Caki2 (cell line): ENCODE results near the gene RANBP1. TPM values are rescaled to one million over a fixed set of nuclear protein-coding genes. Genes with fewer than 3 reads are reported as not detected.
"Not testable (repeated sequence)": the region's sequence is repeated elsewhere in the genome, so short reads cannot be mapped to it uniquely, and the experiment has no call there.

Experiments used
- DNase-seq: peaks from one replicate; pipeline ENCODE4 v3.0.0-alpha.2; 2015; ENCODE audit warnings: low read depth
- in situ Hi-C: cut with HindIII; loops from 2 replicates; pipeline ENCODE4 v1.10.0; 2016; ENCODE audit warnings: low sequenced_read_pairs, low pct_unique_long_range_greater_than_20kb, mixed read lengths
- total RNA-seq: library from RNA; depleted of rRNA; stranded (reverse); fragments of >200 nt; shearing (Covaris generic); gene quantifications from 2 replicates; pipeline ENCODE4 v1.2.3, GENCODE V29; 2014; ENCODE audit warnings: low replicate concordance; rRNA removed

Gene RANBP1
- total RNA-seq = 816 and 890 TPM in 2 replicates

GRCh38 chr22:20115691-20116375 is at the start of gene RANBP1:
RANBP1 (plus strand) TSS chr22:20116104; CDS start chr22:20116185, 81 bp downstream.
- no peak for DNase-seq
- in situ Hi-C loops = no loop called here

GRCh38 chr22:20066617-20067383 is 49.1 kb upstream of the RANBP1 start:
- in situ Hi-C loops = no loop called here
- DNase-seq = no peak

- in situ Hi-C loops, DNase-seq: not testable (repeated sequence)
Observed at GRCh38 chr22:20067384-20067682, 48.6 kb upstream of the RANBP1 start.

GRCh38 chr22:20068640-20069039 is 47.3 kb upstream of the RANBP1 start:
- in situ Hi-C loops = no loop called here
- DNase-seq = no peak

GRCh38 chr22:20069331-20070042 is 46.4 kb upstream of the RANBP1 start:
- in situ Hi-C loops = no loop called here
- no peak for DNase-seq

- in situ Hi-C loops = no loop called here
- no peak for DNase-seq
Observed at GRCh38 chr22:20071524-20071972, 44.4 kb upstream of the RANBP1 start.

- in situ Hi-C loops = no loop called here
- DNase-seq = no peak
Observed at GRCh38 chr22:20076627-20077172, 39.2 kb upstream of the RANBP1 start.

- peak; percentile 98 for DNase-seq
- in situ Hi-C loops = no loop called here
Observed at GRCh38 chr22:20079745-20080444, 36.0 kb upstream of the RANBP1 start, which contains the start of gene DGCR8. DGCR8 (plus strand) TSS chr22:20080241; CDS start chr22:20085964, 5,723 bp downstream.

- no peak for DNase-seq
- in situ Hi-C loops = no loop called here
Observed at GRCh38 chr22:20080445-20080775, 35.5 kb upstream of the RANBP1 start.

- DNase-seq = peak; percentile 56
- in situ Hi-C loops = no loop called here
Observed at GRCh38 chr22:20080776-20081654, 34.9 kb upstream of the RANBP1 start.

- no peak for DNase-seq
- in situ Hi-C loops = no loop called here
Observed at GRCh38 chr22:20083157-20083890, 32.6 kb upstream of the RANBP1 start.

- no peak for DNase-seq
- in situ Hi-C loops = no loop called here
Observed at GRCh38 chr22:20083891-20084546, 31.9 kb upstream of the RANBP1 start.

GRCh38 chr22:20084547-20085413 is 31.1 kb upstream of the RANBP1 start:
- in situ Hi-C loops = no loop called here

GRCh38 chr22:20085651-20086050 is 30.3 kb upstream of the RANBP1 start:
- DNase-seq = no peak
- in situ Hi-C loops = no loop called here

More at GRCh38 chr22:20084547-20085413, 31.1 kb upstream of the RANBP1 start:
- DNase-seq = no peak

- in situ Hi-C loops = no loop called here
- DNase-seq = no peak
Observed at GRCh38 chr22:20086101-20086599, 29.8 kb upstream of the RANBP1 start.
